Measurements from ENCODE around the gene OR5D16. TPM values are rescaled to one million over a fixed set of nuclear protein-coding genes. Genes with fewer than 3 reads are reported as not detected.

Gene OR5D16
- not detected for polyA plus RNA-seq
- long read RNA-seq, donor 1: 0 reads
- long read RNA-seq, donor 2: 0 reads
- long read RNA-seq, donor 3: 0 reads
- long read RNA-seq, donor 4: 0 reads
- long read RNA-seq, donor 5: 0 reads
- long read RNA-seq, donor 6: 0 reads
- long read RNA-seq, donor 7: 0 reads
- long read RNA-seq, donor 8: 0 reads
- long read RNA-seq, donor 9: 0 reads
- long read RNA-seq, donor 10: 0 reads
- long read RNA-seq, donor 11: 0 reads

GRCh38 chr11:55838452-55838851, at the start of gene OR5D16:
OR5D16 (plus strand) TSS chr11:55838752; CDS start chr11:55838752, 0 bp downstream.
- no peaks in the 10 kb centered on the region for H3K4me1 ChIP-seq (ENCODE audit: control insufficient read depth, insufficient read depth, low read length)
- H3K36me3 ChIP-seq (ENCODE audit: control insufficient read depth, insufficient read depth, low read length): no peaks in the 10 kb centered on the region
- H3K27me3 ChIP-seq (ENCODE audit: control insufficient read depth, insufficient read depth, low read length): no peaks in the 10 kb centered on the region
- no peak for DNase-seq
- no peak within 1 kb of the TSS for H3K27ac ChIP-seq (ENCODE audit: low read length)
- no peaks in the 10 kb centered on the region for H3K9me3 ChIP-seq (ENCODE audit: control insufficient read depth, low read depth, low read length)
- 10% methylated on average over 2 of the region's 3 CpGs for WGBS (ENCODE audit: insufficient coverage, low lambda C conversion rate)
- no peak within 1 kb of the TSS for H3K4me3 ChIP-seq (ENCODE audit: low read length)

DNA sequence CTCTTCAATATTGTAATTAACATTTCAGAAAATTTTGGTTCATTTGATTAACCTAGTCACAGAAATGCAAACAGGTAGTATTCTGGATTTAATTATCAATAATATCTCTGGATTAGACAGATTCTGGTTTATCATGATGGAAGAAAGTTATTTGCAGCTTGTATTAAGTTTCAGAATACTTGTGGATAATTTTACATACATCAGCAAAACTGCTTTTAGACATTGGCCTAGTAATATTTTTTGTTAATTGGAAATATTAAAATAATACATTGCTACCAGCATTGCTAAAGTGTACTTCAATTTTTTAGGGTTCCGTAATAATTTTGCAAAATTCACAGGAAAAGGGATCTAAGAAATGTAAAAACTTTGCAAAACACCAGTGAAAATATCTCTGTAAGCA, 46.9 kb upstream of the OR5D16 start:
- no peaks in the 10 kb centered on the region for H3K36me3 ChIP-seq (ENCODE audit: control insufficient read depth, insufficient read depth, low read length)
- 100% methylated on average over 1 of the region's 1 CpG for WGBS (ENCODE audit: insufficient coverage, low lambda C conversion rate)
- no peak overlapping the region for H3K27ac ChIP-seq (ENCODE audit: low read length)
- H3K4me1 ChIP-seq (ENCODE audit: control insufficient read depth, insufficient read depth, low read length): no peaks in the 10 kb centered on the region
- no peak overlapping the region for H3K4me3 ChIP-seq (ENCODE audit: low read length)
- H3K9me3 ChIP-seq (ENCODE audit: control insufficient read depth, low read depth, low read length): peaks cover 3% of the 10 kb centered on the region
- H3K27me3 ChIP-seq (ENCODE audit: control insufficient read depth, insufficient read depth, low read length): no peaks in the 10 kb centered on the region
- DNase-seq: no peak

- no peaks in the 10 kb centered on the region for H3K36me3 ChIP-seq (ENCODE audit: control insufficient read depth, insufficient read depth, low read length)
- H3K27ac ChIP-seq (ENCODE audit: low read length): no peak overlapping the region
- no peak for DNase-seq
- no peak overlapping the region for H3K4me3 ChIP-seq (ENCODE audit: low read length)
- no CpG with 5 or more reads among the region's 2 CpGs for WGBS (ENCODE audit: insufficient coverage, low lambda C conversion rate)
- no peaks in the 10 kb centered on the region for H3K4me1 ChIP-seq (ENCODE audit: control insufficient read depth, insufficient read depth, low read length)
- no peaks in the 10 kb centered on the region for H3K27me3 ChIP-seq (ENCODE audit: control insufficient read depth, insufficient read depth, low read length)
- peaks cover 5% of the 10 kb centered on the region for H3K9me3 ChIP-seq (ENCODE audit: control insufficient read depth, low read depth, low read length)
Measured at GRCh38 chr11:55793321-55793720, 45.2 kb upstream of the OR5D16 start.

- H3K27ac ChIP-seq (ENCODE audit: low read length): no peak within 1 kb of the TSS
- DNase-seq: no peak
- H3K9me3 ChIP-seq (ENCODE audit: control insufficient read depth, low read depth, low read length): peaks cover 5% of the 10 kb centered on the region
- no peaks in the 10 kb centered on the region for H3K4me1 ChIP-seq (ENCODE audit: control insufficient read depth, insufficient read depth, low read length)
- H3K36me3 ChIP-seq (ENCODE audit: control insufficient read depth, insufficient read depth, low read length): no peaks in the 10 kb centered on the region
- H3K27me3 ChIP-seq (ENCODE audit: control insufficient read depth, insufficient read depth, low read length): no peaks in the 10 kb centered on the region
- no peak within 1 kb of the TSS for H3K4me3 ChIP-seq (ENCODE audit: low read length)
Measured at GRCh38 chr11:55795256-55795655, 43.3 kb upstream of the OR5D16 start, which contains the start of gene OR5D14. OR5D14 (plus strand) TSS chr11:55795556; CDS start chr11:55795556, 0 bp downstream.

- Histone ChIP-seq H3K4me3 (ENCODE audit: low read length) (no peak overlapping the region), H3K36me3 (ENCODE audit: control insufficient read depth, insufficient read depth, low read length) (no peaks in the 10 kb centered on the region), H3K27me3 (ENCODE audit: control insufficient read depth, insufficient read depth, low read length) (no peaks in the 10 kb centered on the region), H3K27ac (ENCODE audit: low read length) (no peak overlapping the region), H3K4me1 (ENCODE audit: control insufficient read depth, insufficient read depth, low read length) (no peaks in the 10 kb centered on the region), H3K9me3 (ENCODE audit: control insufficient read depth, low read depth, low read length) (no peaks in the 10 kb centered on the region)
- DNase-seq: no peak
- WGBS (ENCODE audit: insufficient coverage, low lambda C conversion rate): no CpG with 5 or more reads among the region's 1 CpG
Measured at GRCh38 chr11:55806248-55806647, 32.3 kb upstream of the OR5D16 start.

GRCh38 chr11:55811067-55811466, 27.5 kb upstream of the OR5D16 start, which contains the start of gene OR5L1:
OR5L1 (plus strand) TSS chr11:55811367; CDS start chr11:55811467, 100 bp downstream.
- H3K9me3 ChIP-seq (ENCODE audit: control insufficient read depth, low read depth, low read length): peaks cover 3% of the 10 kb centered on the region
- no peaks in the 10 kb centered on the region for H3K4me1 ChIP-seq (ENCODE audit: control insufficient read depth, insufficient read depth, low read length)
- no peak within 1 kb of the TSS for H3K4me3 ChIP-seq (ENCODE audit: low read length)
- H3K36me3 ChIP-seq (ENCODE audit: control insufficient read depth, insufficient read depth, low read length): no peaks in the 10 kb centered on the region
- no peak within 1 kb of the TSS for H3K27ac ChIP-seq (ENCODE audit: low read length)
- WGBS (ENCODE audit: insufficient coverage, low lambda C conversion rate): 82% methylated on average over 1 of the region's 1 CpG
- no peaks in the 10 kb centered on the region for H3K27me3 ChIP-seq (ENCODE audit: control insufficient read depth, insufficient read depth, low read length)
- DNase-seq: no peak

GRCh38 chr11:55819330-55819729, 19.2 kb upstream of the OR5D16 start, which contains the start of gene OR5D18:
OR5D18 (plus strand) TSS chr11:55819630; CDS start chr11:55819630, 0 bp downstream.
- Histone ChIP-seq H3K9me3 (ENCODE audit: control insufficient read depth, low read depth, low read length) (peaks cover 15% of the 10 kb centered on the region), H3K4me3 (ENCODE audit: low read length) (no peak within 1 kb of the TSS), H3K4me1 (ENCODE audit: control insufficient read depth, insufficient read depth, low read length) (no peaks in the 10 kb centered on the region), H3K36me3 (ENCODE audit: control insufficient read depth, insufficient read depth, low read length) (no peaks in the 10 kb centered on the region), H3K27me3 (ENCODE audit: control insufficient read depth, insufficient read depth, low read length) (no peaks in the 10 kb centered on the region), H3K27ac (ENCODE audit: low read length) (no peak within 1 kb of the TSS)
- 93% methylated on average over 4 of the region's 5 CpGs for WGBS (ENCODE audit: insufficient coverage, low lambda C conversion rate)
- no peak for DNase-seq

GRCh38 chr11:55826919-55827318, 11.6 kb upstream of the OR5D16 start, which contains the start of gene OR5L2:
OR5L2 (plus strand) TSS chr11:55827219; CDS start chr11:55827219, 0 bp downstream.
- no peaks in the 10 kb centered on the region for H3K27me3 ChIP-seq (ENCODE audit: control insufficient read depth, insufficient read depth, low read length)
- H3K36me3 ChIP-seq (ENCODE audit: control insufficient read depth, insufficient read depth, low read length): no peaks in the 10 kb centered on the region
- H3K27ac ChIP-seq (ENCODE audit: low read length): no peak within 1 kb of the TSS
- no peaks in the 10 kb centered on the region for H3K4me1 ChIP-seq (ENCODE audit: control insufficient read depth, insufficient read depth, low read length)
- peaks cover 6% of the 10 kb centered on the region for H3K9me3 ChIP-seq (ENCODE audit: control insufficient read depth, low read depth, low read length)
- H3K4me3 ChIP-seq (ENCODE audit: low read length): no peak within 1 kb of the TSS
- no peak for DNase-seq

DNA sequence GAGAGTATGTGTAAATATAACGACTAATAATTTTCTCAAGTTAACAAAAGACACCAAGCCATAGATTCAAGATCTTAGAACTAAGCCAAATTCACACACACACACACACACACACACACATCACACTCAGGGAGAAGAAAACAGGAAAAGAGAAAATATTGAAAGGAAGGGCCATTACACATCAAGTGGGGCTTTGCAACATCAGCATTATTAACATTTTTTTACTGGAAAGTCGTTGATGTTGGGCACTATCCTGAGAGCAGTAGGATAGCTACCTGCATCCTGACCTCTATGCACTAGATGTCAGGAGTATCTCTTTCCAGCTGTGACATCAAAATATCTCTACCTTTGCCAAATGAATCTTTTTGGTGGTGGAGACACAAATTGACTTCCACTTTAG, 8.9 kb downstream of the OR5D16 start:
- Histone ChIP-seq H3K4me3 (ENCODE audit: low read length) (no peak overlapping the region), H3K36me3 (ENCODE audit: control insufficient read depth, insufficient read depth, low read length) (no peaks in the 10 kb centered on the region), H3K9me3 (ENCODE audit: control insufficient read depth, low read depth, low read length) (no peaks in the 10 kb centered on the region), H3K27ac (ENCODE audit: low read length) (no peak overlapping the region), H3K4me1 (ENCODE audit: control insufficient read depth, insufficient read depth, low read length) (no peaks in the 10 kb centered on the region), H3K27me3 (ENCODE audit: control insufficient read depth, insufficient read depth, low read length) (no peaks in the 10 kb centered on the region)
- WGBS (ENCODE audit: insufficient coverage, low lambda C conversion rate): no CpG with 5 or more reads among the region's 2 CpGs
- DNase-seq: no peak

GRCh38 chr11:55849037-55849436, 10.5 kb downstream of the OR5D16 start:
- no peaks in the 10 kb centered on the region for H3K4me1 ChIP-seq (ENCODE audit: control insufficient read depth, insufficient read depth, low read length)
- no peaks in the 10 kb centered on the region for H3K36me3 ChIP-seq (ENCODE audit: control insufficient read depth, insufficient read depth, low read length)
- H3K4me3 ChIP-seq (ENCODE audit: low read length): no peak overlapping the region
- no peaks in the 10 kb centered on the region for H3K9me3 ChIP-seq (ENCODE audit: control insufficient read depth, low read depth, low read length)
- H3K27me3 ChIP-seq (ENCODE audit: control insufficient read depth, insufficient read depth, low read length): no peaks in the 10 kb centered on the region
- no peak for DNase-seq
- H3K27ac ChIP-seq (ENCODE audit: low read length): no peak overlapping the region

- no peaks in the 10 kb centered on the region for H3K27me3 ChIP-seq (ENCODE audit: control insufficient read depth, insufficient read depth, low read length)
- WGBS (ENCODE audit: insufficient coverage, low lambda C conversion rate): no CpG with 5 or more reads among the region's 1 CpG
- H3K27ac ChIP-seq (ENCODE audit: low read length): no peak overlapping the region
- no peak overlapping the region for H3K4me3 ChIP-seq (ENCODE audit: low read length)
- DNase-seq: no peak
- no peaks in the 10 kb centered on the region for H3K36me3 ChIP-seq (ENCODE audit: control insufficient read depth, insufficient read depth, low read length)
- H3K4me1 ChIP-seq (ENCODE audit: control insufficient read depth, insufficient read depth, low read length): no peaks in the 10 kb centered on the region
- H3K9me3 ChIP-seq (ENCODE audit: control insufficient read depth, low read depth, low read length): no peaks in the 10 kb centered on the region
Measured at GRCh38 chr11:55852141-55852540, 13.6 kb downstream of the OR5D16 start.
